ENCODE data around the gene TRIM63. TPM values are rescaled to one million over a fixed set of nuclear protein-coding genes. Genes with fewer than 3 reads are reported as not detected.
A peak's percentile ranks its signal among the peaks of the same experiment; 100 is the strongest.

Gene TRIM63
- total and polyA plus RNA-seq, 2 of the 13 experiments (the other 11 are each of a cell fraction or from before 2014, with no cell fraction given): not detected

DNA sequence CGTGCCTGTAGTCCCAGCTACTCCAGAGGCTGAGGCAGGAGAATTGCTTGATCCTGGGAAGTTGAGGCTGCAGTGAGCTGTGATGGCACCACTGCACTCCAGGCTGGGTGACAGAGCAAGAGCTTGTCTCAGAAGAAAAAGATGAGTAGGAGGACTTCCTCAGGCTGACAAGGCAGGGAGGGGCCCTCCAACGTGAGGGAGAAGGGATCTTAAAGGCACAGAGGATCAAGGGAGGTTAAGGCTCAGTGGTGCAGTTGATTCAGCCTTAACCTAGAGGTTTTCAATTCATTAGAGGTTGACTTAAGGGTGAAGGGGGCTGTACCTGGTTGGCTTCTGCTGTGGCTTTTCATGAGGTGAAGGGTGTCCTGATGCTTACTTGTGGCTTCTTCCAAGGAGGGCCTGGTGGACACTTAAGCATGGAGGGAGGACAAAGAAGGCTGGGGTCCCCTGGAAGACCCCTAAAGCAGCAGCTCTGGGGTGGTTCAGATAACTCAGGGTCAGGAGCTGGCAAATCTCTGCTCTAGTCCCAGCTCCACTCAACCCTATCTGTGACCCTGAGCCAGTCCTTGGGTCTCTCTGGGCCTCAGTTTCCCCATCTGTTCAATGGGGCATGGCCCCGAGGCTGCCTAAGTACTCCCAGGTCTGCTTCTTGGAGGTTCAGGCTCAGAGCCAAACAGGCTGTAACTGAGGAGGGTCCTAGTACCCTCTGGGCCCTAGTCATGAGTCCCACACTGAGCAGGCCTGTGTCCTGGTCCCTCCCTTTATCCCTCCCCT, 39.5 kb downstream of the TRIM63 start:
- Histone ChIP-seq H3K27ac (ENCODE audit: extremely low read length, insufficient read depth, low read length) (no peak overlapping the region), H3K4me1 (ENCODE audit: insufficient read depth, low read length) (peaks cover 67% of the 10 kb centered on the region), H3K36me3 (replicated peaks in 1 of 2; ENCODE audit: control insufficient read depth in 1 of 2, insufficient read depth in 2 of 2, low read length in 2 of 2) (no peaks in the 10 kb centered on the region), H4K20me1 (ENCODE audit: insufficient read depth, low read length) (no peaks in the 10 kb centered on the region), H2AFZ (ENCODE audit: low read length) (no peak overlapping the region), H3K79me2 (ENCODE audit: insufficient read depth, low read length) (no peaks in the 10 kb centered on the region), H3K4me3 (replicated peaks in 1 of 3; ENCODE audit: insufficient read depth in 1 of 3, low read depth in 2 of 3, low read length in 3 of 3) (peak overlapping the region in 1 of 3 experiments; percentile 48; a peak in 2 of 6 replicates), H3K4me2 (ENCODE audit: low read depth, low read length) (peak overlapping the region; percentile 73), H3K27me3 (ENCODE audit: control insufficient read depth in 1 of 2, insufficient read depth in 2 of 2, low read length in 2 of 2) (peaks cover 0 to 18% of the 10 kb centered on the region in 2 experiments; a peak in 3 of 5 replicates), H3K9ac (ENCODE audit: insufficient read depth, low read depth, low read length) (0 out of 2 replicates have a peak overlapping the region, but pooled peaks have one; percentile 43), H3K9me3 (ENCODE audit: low read length) (no peaks in the 10 kb centered on the region)
- intact Hi-C loops (cut with micrococcal nuclease; ENCODE audit: unreplicated experiment): no loop called here
- CTCF ChIA-PET (ENCODE audit: low intra/inter-chr PET ratio, low total read pairs): no interaction called here
- ATAC-seq (no peak), DNase-seq (ENCODE audit: low spot score) (no peak), FAIRE-seq (no peak)
- BruUV-seq (replicated peaks): no TSS peak
- POLR2A ChIA-PET: interaction anchor here (1.0 kb wide), 1 partner anchor 31 kb away, joined by 3 read pairs; the partner anchor contains the start of gene PAFAH2
- WGBS (ENCODE audit: low lambda C conversion rate): 7% methylated on average over 2 of the region's 3 CpGs
- no peak for TF ChIP-seq ZNF777 (CRISPR knock-in tag; IDR thresholded peaks at IDR 0.05)
- TF ChIP-seq CHD4 (IDR thresholded peaks at IDR 0.05; ENCODE audit: borderline replicate concordance, low read length): 0 out of 2 replicates have a peak, but pooled peaks have one; percentile 13
- TF ChIP-seq DMAP1 (CRISPR knock-in tag; IDR thresholded peaks at IDR 0.05): no peak
- no peak for TF ChIP-seq ZNF780A (CRISPR knock-in tag; IDR thresholded peaks at IDR 0.05)
- TF ChIP-seq, protein P1, sequence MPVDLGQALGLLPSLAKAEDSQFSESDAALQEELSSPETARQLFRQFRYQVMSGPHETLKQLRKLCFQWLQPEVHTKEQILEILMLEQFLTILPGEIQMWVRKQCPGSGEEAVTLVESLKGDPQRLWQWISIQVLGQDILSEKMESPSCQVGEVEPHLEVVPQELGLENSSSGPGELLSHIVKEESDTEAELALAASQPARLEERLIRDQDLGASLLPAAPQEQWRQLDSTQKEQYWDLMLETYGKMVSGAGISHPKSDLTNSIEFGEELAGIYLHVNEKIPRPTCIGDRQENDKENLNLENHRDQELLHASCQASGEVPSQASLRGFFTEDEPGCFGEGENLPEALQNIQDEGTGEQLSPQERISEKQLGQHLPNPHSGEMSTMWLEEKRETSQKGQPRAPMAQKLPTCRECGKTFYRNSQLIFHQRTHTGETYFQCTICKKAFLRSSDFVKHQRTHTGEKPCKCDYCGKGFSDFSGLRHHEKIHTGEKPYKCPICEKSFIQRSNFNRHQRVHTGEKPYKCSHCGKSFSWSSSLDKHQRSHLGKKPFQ (CRISPR knock-in tag; IDR thresholded peaks at IDR 0.05; ENCODE audit: insufficient replicate concordance): no peak
- TF ChIP-seq POLR2G (IDR thresholded peaks at IDR 0.05; ENCODE audit: low read depth, low read length): peak; percentile 31; the same call in 1 of the 2 replicates
- in situ Hi-C loops (cut with HindIII; ENCODE audit: extremely low pct_ligation_motif_present, low pct_unique_long_range_greater_than_20kb): no loop called here
